ENCODE data around the gene KATNAL1.
"Not testable (repeated sequence)": the region's sequence is repeated elsewhere in the genome, so short reads cannot be mapped to it uniquely, and the experiment has no call there.

The KATNAL1 gene

GRCh38 chr13:30194906-30195305 is 112.4 kb downstream of the KATNAL1 start:
- no peaks in the 10 kb centered on the region for H3K36me3 Mint-ChIP-seq
- no peak overlapping the region for H3K27ac Mint-ChIP-seq
- CTCF ChIA-PET, result interaction anchor here (0.6 to 1.2 kb wide), 2 partner anchors 19 to 179 kb away, joined by 3 to 4 read pairs; no protein-coding TSS in a partner anchor
- H3K4me1 Mint-ChIP-seq, result no peaks in the 10 kb centered on the region
- no peaks in the 10 kb centered on the region for H3K9me3 Mint-ChIP-seq
- H3K4me3 Mint-ChIP-seq, result no peak overlapping the region
- H3K27me3 Mint-ChIP-seq, result no peaks in the 10 kb centered on the region
- no peak for DNase-seq

GRCh38 chr13:30193279-30194234 is 113.8 kb downstream of the KATNAL1 start:
- Mint-ChIP-seq H3K4me1 (no peaks in the 10 kb centered on the region), H3K36me3 (no peaks in the 10 kb centered on the region), H3K4me3 (no peak overlapping the region), H3K27me3 (no peaks in the 10 kb centered on the region), H3K9me3 (no peaks in the 10 kb centered on the region), H3K27ac (no peak overlapping the region)
- CTCF ChIA-PET, result no interaction called here
- no peak for DNase-seq

- no peak for DNase-seq
- Mint-ChIP-seq H3K4me3 (no peak overlapping the region), H3K27ac (no peak overlapping the region), H3K27me3 (no peaks in the 10 kb centered on the region), H3K36me3 (no peaks in the 10 kb centered on the region), H3K4me1 (no peaks in the 10 kb centered on the region), H3K9me3 (no peaks in the 10 kb centered on the region)
- CTCF ChIA-PET, result no interaction called here
Observed at GRCh38 chr13:30192320-30193093, 114.8 kb downstream of the KATNAL1 start.

GRCh38 chr13:30191491-30192100 is 115.8 kb downstream of the KATNAL1 start:
- Mint-ChIP-seq H3K27ac (no peak overlapping the region), H3K36me3 (no peaks in the 10 kb centered on the region), H3K4me3 (no peak overlapping the region), H3K9me3 (no peaks in the 10 kb centered on the region), H3K27me3 (no peaks in the 10 kb centered on the region), H3K4me1 (no peaks in the 10 kb centered on the region)
- no peak for DNase-seq
- CTCF ChIA-PET, result interaction anchor here (0.9 kb wide), 1 partner anchor 58 kb away, joined by 3 read pairs; no protein-coding TSS in a partner anchor

GRCh38 chr13:30186634-30187415 is 120.5 kb downstream of the KATNAL1 start:
- Mint-ChIP-seq H3K27me3 (no peaks in the 10 kb centered on the region), H3K4me1 (no peaks in the 10 kb centered on the region), H3K4me3 (no peak overlapping the region), H3K36me3 (peaks cover 2% of the 10 kb centered on the region), H3K9me3 (peaks cover 4% of the 10 kb centered on the region), H3K27ac (no peak overlapping the region)
- no peak for DNase-seq
- CTCF ChIA-PET, result no interaction called here

- Mint-ChIP-seq H3K9me3 (peaks cover 4% of the 10 kb centered on the region), H3K36me3 (peaks cover 2% of the 10 kb centered on the region), H3K4me3 (no peak overlapping the region), H3K27ac (no peak overlapping the region), H3K27me3 (no peaks in the 10 kb centered on the region), H3K4me1 (no peaks in the 10 kb centered on the region)
- CTCF ChIA-PET, result no interaction called here
- DNase-seq, result no peak
Observed at GRCh38 chr13:30181888-30182651, 125.3 kb downstream of the KATNAL1 start.

- DNase-seq, result no peak
- no peaks in the 10 kb centered on the region for H3K36me3 Mint-ChIP-seq
- H3K27me3 Mint-ChIP-seq, result no peaks in the 10 kb centered on the region
- CTCF ChIA-PET, result no interaction called here
- H3K4me1 Mint-ChIP-seq, result no peaks in the 10 kb centered on the region
- H3K9me3 Mint-ChIP-seq, result no peaks in the 10 kb centered on the region
- H3K4me3 Mint-ChIP-seq, result no peak overlapping the region
- no peak overlapping the region for H3K27ac Mint-ChIP-seq
Observed at GRCh38 chr13:30179597-30180276, 127.6 kb downstream of the KATNAL1 start.

- CTCF ChIA-PET, result interaction anchor here (1.1 kb wide), 1 partner anchor 30 kb away, joined by 3 read pairs; no protein-coding TSS in a partner anchor
- H3K27me3 Mint-ChIP-seq, result no peaks in the 10 kb centered on the region
- H3K36me3 Mint-ChIP-seq, result no peaks in the 10 kb centered on the region
- H3K9me3 Mint-ChIP-seq, result no peaks in the 10 kb centered on the region
- H3K4me1 Mint-ChIP-seq, result peaks cover 2% of the 10 kb centered on the region
- no peak for DNase-seq
- H3K27ac Mint-ChIP-seq, result no peak overlapping the region
- H3K4me3 Mint-ChIP-seq, result no peak overlapping the region
Observed at GRCh38 chr13:30178976-30179375, 128.4 kb downstream of the KATNAL1 start.

- CTCF ChIA-PET, result interaction anchor here (1.0 kb wide), 1 partner anchor 20 kb away, joined by 3 read pairs; no protein-coding TSS in a partner anchor
- H3K4me3 Mint-ChIP-seq, result no peak overlapping the region
Observed at GRCh38 chr13:30175166-30175565, 132.2 kb downstream of the KATNAL1 start.

GRCh38 chr13:30174250-30174649 is 133.1 kb downstream of the KATNAL1 start:
- DNase-seq, H3K36me3 Mint-ChIP-seq, CTCF ChIA-PET, H3K27ac Mint-ChIP-seq, H3K9me3 Mint-ChIP-seq, H3K27me3 Mint-ChIP-seq, H3K4me3 Mint-ChIP-seq: not testable (repeated sequence)
- H3K4me1 Mint-ChIP-seq, result peaks cover 38% of the 10 kb centered on the region

More at GRCh38 chr13:30175166-30175565, 132.2 kb downstream of the KATNAL1 start:
- Mint-ChIP-seq H3K9me3 (no peaks in the 10 kb centered on the region), H3K36me3 (no peaks in the 10 kb centered on the region), H3K27ac (no peak overlapping the region), H3K4me1 (peaks cover 29% of the 10 kb centered on the region), H3K27me3 (no peaks in the 10 kb centered on the region)
- DNase-seq, result no peak

- Mint-ChIP-seq H3K36me3 (no peaks in the 10 kb centered on the region), H3K4me1 (peaks cover 38% of the 10 kb centered on the region), H3K9me3 (no peaks in the 10 kb centered on the region), H3K4me3 (no peak overlapping the region), H3K27ac (no peak overlapping the region), H3K27me3 (no peaks in the 10 kb centered on the region)
- no peak for DNase-seq
- CTCF ChIA-PET, result no interaction called here
Observed at GRCh38 chr13:30173303-30173610, 134.1 kb downstream of the KATNAL1 start.

GRCh38 chr13:30172593-30173302 is 134.6 kb downstream of the KATNAL1 start:
- peaks cover 38% of the 10 kb centered on the region for H3K4me1 Mint-ChIP-seq
- DNase-seq, result no peak
- no peaks in the 10 kb centered on the region for H3K36me3 Mint-ChIP-seq
- CTCF ChIA-PET, result no interaction called here
- no peaks in the 10 kb centered on the region for H3K9me3 Mint-ChIP-seq
- no peak overlapping the region for H3K4me3 Mint-ChIP-seq
- H3K27me3 Mint-ChIP-seq, result no peaks in the 10 kb centered on the region
- no peak overlapping the region for H3K27ac Mint-ChIP-seq
